Measurements from ENCODE around the gene MORN1. TPM values are rescaled to one million over a fixed set of nuclear protein-coding genes. Genes with fewer than 3 reads are reported as not detected.

MORN1 gene
- total and polyA plus RNA-seq, 2 experiments from 2014 or later: 4.8 to 11.1 TPM

DNA sequence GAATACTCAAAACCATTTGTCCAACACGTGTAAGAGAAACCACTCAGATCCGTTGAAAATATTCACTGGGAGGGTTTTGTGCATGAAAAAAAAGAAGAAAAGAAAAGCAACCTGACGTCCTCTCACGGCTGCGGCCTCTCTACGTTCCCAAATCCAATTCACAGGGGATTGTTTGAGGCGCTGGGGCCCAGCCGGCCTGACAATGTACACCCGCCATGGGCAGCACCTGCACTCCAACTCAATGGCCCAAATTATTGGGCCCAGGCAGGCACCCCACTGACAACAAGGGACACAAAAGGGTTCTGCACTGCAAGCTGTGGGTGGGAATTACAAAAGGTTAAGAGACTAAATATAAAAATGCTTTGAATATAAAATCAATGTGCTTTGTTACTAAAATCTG lies 41.5 kb downstream of the MORN1 start:
- H3K9me2 ChIP-seq (ENCODE audit: insufficient read depth): no peaks in the 10 kb centered on the region
- TF ChIP-seq STAT1 (IDR thresholded peaks at IDR 0.05; ENCODE audit: unreplicated experiment) (no peak), CREB1 (CRISPR knock-in tag; IDR thresholded peaks at IDR 0.05; ENCODE audit: low read depth) (no peak)
- Mint-ChIP-seq H3K27ac (no peak overlapping the region), H3K4me1 (peaks cover 5% of the 10 kb centered on the region; the same call in 2 of the 3 replicates), H3K4me3 (no peak overlapping the region), H3K27me3 (ENCODE audit: insufficient read depth, low read depth, poor library complexity) (peaks cover 5% of the 10 kb centered on the region), H3K36me3 (ENCODE audit: low read depth) (no peaks in the 10 kb centered on the region; the same call in 2 of the 3 replicates), H3K9me3 (peaks cover 3% of the 10 kb centered on the region; the same call in 1 of the 3 replicates)
- H3K4me2 ChIP-seq: no peak overlapping the region
- H3K36me3 ChIP-seq (ENCODE audit: insufficient read depth): no peaks in the 10 kb centered on the region
- ATAC-seq: no peak
- no peaks in the 10 kb centered on the region for H4K20me1 ChIP-seq (replicated peaks; ENCODE audit: insufficient read depth)
- no peak overlapping the region for H3K4me3 ChIP-seq
- H3F3A ChIP-seq (replicated peaks; ENCODE audit: low read depth): 0 out of 2 replicates have a peak, but pooled peaks cover 3% of the 10 kb centered on the region
- no peaks in the 10 kb centered on the region for H3K27me3 ChIP-seq (ENCODE audit: insufficient read depth)
- H3K79me2 ChIP-seq (replicated peaks; ENCODE audit: insufficient read depth): no peaks in the 10 kb centered on the region
- no peaks in the 10 kb centered on the region for H3K4me1 ChIP-seq (ENCODE audit: insufficient read depth)
- no peak for DNase-seq (ENCODE audit: low spot score)
- no peak overlapping the region for H3K27ac ChIP-seq (ENCODE audit: low read depth)
- no peak overlapping the region for H2AFZ ChIP-seq

DNA sequence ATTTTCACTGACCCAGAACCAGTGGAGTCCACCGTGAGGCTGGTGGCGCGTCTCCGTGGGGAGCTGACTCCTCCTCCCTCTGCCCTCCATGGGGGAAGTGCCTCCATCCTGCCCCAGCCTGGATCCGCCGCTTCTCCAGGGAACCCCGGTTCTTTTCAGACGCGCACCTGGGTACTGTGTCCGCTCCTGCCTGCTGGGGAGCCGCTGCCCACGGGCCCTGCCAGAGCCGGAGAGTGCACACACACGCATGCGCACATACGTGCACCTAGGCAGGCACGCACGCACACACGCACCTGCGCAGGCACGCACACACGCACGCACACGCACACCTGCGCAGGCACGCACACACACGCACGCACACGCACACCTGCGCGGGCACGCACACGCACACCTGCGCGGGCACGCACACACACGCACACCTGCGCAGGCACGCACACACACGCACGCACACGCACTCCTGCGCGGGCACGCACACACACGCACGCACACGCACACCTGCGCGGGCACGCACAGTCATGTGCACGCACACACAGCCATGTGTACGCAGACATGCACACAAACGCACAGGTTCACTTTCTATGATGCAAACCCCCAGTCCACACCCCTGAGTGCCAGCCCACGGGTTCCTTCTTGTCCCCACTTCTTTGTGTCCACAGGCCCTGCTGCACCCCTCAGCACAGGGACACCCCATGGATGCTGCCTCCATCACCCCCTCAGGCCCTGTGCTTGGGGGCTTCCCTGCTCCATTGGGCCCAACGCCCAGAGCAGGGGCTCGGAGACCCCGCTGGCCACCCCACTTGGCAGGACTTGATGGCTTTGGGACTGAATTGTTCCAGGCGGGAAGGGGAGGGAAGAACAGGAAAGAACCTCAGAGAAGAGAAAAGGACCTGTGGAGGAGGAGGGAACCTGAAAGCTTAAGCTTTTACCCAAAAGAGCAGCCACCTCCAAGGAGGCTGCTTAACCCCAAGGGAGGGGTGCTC lies 42.7 kb downstream of the MORN1 start:
- ATAC-seq (no peak), DNase-seq (ENCODE audit: low spot score) (no peak)
- H3K27me3 Mint-ChIP-seq (ENCODE audit: insufficient read depth, low read depth, poor library complexity): peaks cover 8% of the 10 kb centered on the region

More for the DNA sequence above, 42.7 kb downstream of the MORN1 start:
- TF ChIP-seq EZH2phosphoT487 (IDR thresholded peaks at IDR 0.05; ENCODE audit: unreplicated experiment) (no peak), CREB1 (CRISPR knock-in tag; IDR thresholded peaks at IDR 0.05; ENCODE audit: low read depth) (no peak), ZNF331 (CRISPR knock-in tag; IDR thresholded peaks at IDR 0.05; ENCODE audit: low read depth) (no peak), ZNF114 (CRISPR knock-in tag; IDR thresholded peaks at IDR 0.05) (no peak)
- TF ChIP-seq, protein P1, sequence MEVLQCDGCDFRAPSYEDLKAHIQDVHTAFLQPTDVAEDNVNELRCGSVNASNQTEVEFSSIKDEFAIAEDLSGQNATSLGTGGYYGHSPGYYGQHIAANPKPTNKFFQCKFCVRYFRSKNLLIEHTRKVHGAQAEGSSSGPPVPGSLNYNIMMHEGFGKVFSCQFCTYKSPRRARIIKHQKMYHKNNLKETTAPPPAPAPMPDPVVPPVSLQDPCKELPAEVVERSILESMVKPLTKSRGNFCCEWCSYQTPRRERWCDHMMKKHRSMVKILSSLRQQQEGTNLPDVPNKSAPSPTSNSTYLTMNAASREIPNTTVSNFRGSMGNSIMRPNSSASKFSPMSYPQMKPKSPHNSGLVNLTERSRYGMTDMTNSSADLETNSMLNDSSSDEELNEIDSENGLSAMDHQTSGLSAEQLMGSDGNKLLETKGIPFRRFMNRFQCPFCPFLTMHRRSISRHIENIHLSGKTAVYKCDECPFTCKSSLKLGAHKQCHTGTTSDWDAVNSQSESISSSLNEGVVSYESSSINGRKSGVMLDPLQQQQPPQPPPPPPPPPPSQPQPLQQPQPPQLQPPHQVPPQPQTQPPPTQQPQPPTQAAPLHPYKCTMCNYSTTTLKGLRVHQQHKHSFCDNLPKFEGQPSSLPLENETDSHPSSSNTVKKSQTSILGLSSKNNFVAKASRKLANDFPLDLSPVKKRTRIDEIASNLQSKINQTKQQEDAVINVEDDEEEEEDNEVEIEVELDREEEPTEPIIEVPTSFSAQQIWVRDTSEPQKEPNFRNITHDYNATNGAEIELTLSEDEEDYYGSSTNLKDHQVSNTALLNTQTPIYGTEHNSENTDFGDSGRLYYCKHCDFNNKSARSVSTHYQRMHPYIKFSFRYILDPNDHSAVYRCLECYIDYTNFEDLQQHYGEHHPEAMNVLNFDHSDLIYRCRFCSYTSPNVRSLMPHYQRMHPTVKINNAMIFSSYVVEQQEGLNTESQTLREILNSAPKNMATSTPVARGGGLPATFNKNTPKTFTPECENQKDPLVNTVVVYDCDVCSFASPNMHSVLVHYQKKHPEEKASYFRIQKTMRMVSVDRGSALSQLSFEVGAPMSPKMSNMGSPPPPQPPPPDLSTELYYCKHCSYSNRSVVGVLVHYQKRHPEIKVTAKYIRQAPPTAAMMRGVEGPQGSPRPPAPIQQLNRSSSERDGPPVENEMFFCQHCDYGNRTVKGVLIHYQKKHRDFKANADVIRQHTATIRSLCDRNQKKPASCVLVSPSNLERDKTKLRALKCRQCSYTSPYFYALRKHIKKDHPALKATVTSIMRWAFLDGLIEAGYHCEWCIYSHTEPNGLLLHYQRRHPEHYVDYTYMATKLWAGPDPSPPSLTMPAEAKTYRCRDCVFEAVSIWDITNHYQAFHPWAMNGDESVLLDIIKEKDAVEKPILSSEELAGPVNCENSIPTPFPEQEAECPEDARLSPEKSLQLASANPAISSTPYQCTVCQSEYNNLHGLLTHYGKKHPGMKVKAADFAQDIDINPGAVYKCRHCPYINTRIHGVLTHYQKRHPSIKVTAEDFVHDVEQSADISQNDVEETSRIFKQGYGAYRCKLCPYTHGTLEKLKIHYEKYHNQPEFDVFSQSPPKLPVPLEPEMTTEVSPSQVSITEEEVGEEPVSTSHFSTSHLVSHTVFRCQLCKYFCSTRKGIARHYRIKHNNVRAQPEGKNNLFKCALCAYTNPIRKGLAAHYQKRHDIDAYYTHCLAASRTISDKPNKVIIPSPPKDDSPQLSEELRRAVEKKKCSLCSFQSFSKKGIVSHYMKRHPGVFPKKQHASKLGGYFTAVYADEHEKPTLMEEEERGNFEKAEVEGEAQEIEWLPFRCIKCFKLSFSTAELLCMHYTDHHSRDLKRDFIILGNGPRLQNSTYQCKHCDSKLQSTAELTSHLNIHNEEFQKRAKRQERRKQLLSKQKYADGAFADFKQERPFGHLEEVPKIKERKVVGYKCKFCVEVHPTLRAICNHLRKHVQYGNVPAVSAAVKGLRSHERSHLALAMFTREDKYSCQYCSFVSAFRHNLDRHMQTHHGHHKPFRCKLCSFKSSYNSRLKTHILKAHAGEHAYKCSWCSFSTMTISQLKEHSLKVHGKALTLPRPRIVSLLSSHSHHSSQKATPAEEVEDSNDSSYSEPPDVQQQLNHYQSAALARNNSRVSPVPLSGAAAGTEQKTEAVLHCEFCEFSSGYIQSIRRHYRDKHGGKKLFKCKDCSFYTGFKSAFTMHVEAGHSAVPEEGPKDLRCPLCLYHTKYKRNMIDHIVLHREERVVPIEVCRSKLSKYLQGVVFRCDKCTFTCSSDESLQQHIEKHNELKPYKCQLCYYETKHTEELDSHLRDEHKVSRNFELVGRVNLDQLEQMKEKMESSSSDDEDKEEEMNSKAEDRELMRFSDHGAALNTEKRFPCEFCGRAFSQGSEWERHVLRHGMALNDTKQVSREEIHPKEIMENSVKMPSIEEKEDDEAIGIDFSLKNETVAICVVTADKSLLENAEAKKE (CRISPR knock-in tag; IDR thresholded peaks at IDR 0.05): no peak
- TF ChIP-seq, protein P2, sequence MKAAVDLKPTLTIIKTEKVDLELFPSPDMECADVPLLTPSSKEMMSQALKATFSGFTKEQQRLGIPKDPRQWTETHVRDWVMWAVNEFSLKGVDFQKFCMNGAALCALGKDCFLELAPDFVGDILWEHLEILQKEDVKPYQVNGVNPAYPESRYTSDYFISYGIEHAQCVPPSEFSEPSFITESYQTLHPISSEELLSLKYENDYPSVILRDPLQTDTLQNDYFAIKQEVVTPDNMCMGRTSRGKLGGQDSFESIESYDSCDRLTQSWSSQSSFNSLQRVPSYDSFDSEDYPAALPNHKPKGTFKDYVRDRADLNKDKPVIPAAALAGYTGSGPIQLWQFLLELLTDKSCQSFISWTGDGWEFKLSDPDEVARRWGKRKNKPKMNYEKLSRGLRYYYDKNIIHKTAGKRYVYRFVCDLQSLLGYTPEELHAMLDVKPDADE (IDR thresholded peaks at IDR 0.05): no peak
- Mint-ChIP-seq H3K36me3 (ENCODE audit: low read depth) (no peaks in the 10 kb centered on the region; the same call in 2 of the 3 replicates), H3K27ac (no peak overlapping the region; the same call in 1 of the 2 replicates), H3K9me3 (peaks cover 3% of the 10 kb centered on the region; the same call in 1 of the 3 replicates), H3K4me3 (no peak overlapping the region), H3K4me1 (peaks cover 5% of the 10 kb centered on the region; the same call in 2 of the 3 replicates)
- H2AFZ ChIP-seq: no peak overlapping the region
- no peak overlapping the region for H3K4me3 ChIP-seq
- no peaks in the 10 kb centered on the region for H4K20me1 ChIP-seq (replicated peaks; ENCODE audit: insufficient read depth)
- no peaks in the 10 kb centered on the region for H3K27me3 ChIP-seq (ENCODE audit: insufficient read depth)
- no peaks in the 10 kb centered on the region for H3K36me3 ChIP-seq (ENCODE audit: insufficient read depth)
- 0 out of 2 replicates have a peak, but pooled peaks cover 3% of the 10 kb centered on the region for H3F3A ChIP-seq (replicated peaks; ENCODE audit: low read depth)
- no peaks in the 10 kb centered on the region for H3K79me2 ChIP-seq (replicated peaks; ENCODE audit: insufficient read depth)
- no peak overlapping the region for H3K27ac ChIP-seq (ENCODE audit: low read depth)
- H3K4me2 ChIP-seq: no peak overlapping the region
- no peaks in the 10 kb centered on the region for H3K9me2 ChIP-seq (ENCODE audit: insufficient read depth)
- no peaks in the 10 kb centered on the region for H3K4me1 ChIP-seq (ENCODE audit: insufficient read depth)

All from GM23338 (cell line).